ENCODE measurements around the gene ADK. TPM values are rescaled to one million over a fixed set of nuclear protein-coding genes. Genes with fewer than 3 reads are reported as not detected.
"Not testable (repeated sequence)": the region's sequence is repeated elsewhere in the genome, so short reads cannot be mapped to it uniquely, and the experiment has no call there.

The ADK gene
- total RNA-seq, 1 donor = 18.3 TPM

DNA sequence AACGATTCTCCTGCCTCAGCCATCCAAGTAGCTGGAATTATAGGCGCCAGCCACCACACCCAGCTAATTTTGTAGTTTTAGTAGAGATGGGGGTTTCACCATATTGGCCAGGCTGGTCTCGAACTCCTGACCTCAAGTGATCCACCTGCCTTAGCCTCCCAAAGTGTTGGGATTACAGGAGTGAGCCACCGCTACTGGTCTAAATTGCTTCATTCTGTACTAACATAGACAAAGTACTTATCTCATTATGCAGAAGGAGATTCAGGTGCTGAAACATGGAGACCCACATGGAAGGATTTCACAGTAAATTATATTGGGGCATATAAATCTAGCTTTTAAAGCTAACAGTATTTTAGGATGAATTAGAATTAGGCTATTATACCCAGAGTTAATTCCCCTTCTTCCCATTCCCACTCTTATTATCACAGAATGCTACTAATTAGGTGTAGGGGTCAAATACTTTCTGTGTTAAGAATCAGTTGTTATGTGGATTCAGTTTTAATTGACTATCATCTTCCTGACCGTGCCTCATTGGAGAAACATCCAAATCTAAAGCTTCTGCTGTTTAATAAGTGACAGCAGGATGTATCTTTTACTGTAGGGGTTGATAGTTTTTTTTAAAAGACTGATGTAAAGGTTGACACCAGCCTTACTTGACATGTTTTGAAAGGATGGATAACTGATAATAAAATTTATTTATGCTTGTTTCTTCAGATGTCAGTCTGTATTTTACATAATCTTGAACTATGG is 27.2 kb downstream of the ADK start:
- DNase-seq (ENCODE audit: low read depth in 2 of 3, low spot score in 2 of 3) = no peak

DNA sequence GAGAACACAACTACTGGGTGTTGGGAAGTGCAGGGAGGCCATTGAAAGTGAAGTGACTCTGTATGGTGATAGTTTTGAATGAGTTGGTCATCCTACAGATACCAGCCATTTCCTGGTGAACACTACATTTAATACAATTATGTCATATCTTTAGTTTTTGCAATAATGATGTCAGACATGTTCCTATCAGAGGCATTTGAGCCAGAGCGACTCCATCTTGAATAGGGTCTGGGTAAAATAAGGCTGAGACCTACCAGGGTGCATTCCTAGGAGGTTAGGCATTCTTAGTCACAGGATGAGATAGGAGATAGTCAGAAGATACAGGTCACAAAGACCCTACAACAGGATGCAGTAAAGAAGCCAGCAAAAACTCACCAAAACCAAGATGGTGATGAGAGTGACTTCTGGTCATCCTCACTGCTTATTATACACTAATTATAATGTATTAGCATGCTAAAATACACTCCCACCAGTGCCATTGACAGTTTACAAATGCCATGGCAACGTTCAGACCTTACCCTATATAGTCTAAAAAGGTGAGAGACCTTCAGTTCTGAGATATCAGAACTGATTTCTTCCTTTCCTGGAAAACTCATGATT is 28.2 kb downstream of the ADK start:
- DNase-seq (ENCODE audit: low read depth in 2 of 3, low spot score in 2 of 3) = no peak

- DNase-seq (ENCODE audit: low read depth in 2 of 3, low spot score in 2 of 3) = no peak
Measured at GRCh38 chr10:74186678-74187077, 35.7 kb downstream of the ADK start.

- no peak for DNase-seq (ENCODE audit: low read depth in 2 of 3, low spot score in 2 of 3)
Measured at GRCh38 chr10:74187237-74187636, 36.2 kb downstream of the ADK start.

DNA sequence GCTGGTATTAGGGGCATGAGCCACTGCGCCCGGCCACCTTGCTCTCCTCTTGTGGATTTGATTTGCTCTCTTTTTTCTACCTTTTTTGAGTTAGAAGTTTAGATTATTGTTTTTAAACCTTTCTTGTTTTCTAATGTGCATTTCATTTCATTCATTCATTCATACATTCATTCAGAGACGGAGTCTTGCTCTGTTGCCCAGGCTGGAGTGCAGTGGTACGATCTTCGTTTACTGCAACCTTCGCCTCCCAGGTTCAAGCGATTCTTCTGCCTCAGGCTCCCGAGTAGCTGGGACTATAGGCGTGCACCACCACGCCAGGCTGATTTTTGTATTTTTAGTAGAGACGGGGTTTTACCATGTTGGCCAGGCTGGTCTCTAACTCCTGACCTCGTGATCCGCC is 37.6 kb downstream of the ADK start:
- DNase-seq (ENCODE audit: low read depth in 2 of 3, low spot score in 2 of 3) = not testable (repeated sequence)

GRCh38 chr10:74189999-74190421 is 39.0 kb downstream of the ADK start:
- peak in 2 of 3 donors; percentile 45 to 59 for DNase-seq (ENCODE audit: low read depth in 2 of 3, low spot score in 2 of 3)

GRCh38 chr10:74190494-74190893 is 39.5 kb downstream of the ADK start:
- DNase-seq (ENCODE audit: low read depth in 2 of 3, low spot score in 2 of 3) = no peak

GRCh38 chr10:74194545-74194944 is 43.5 kb downstream of the ADK start:
- no peak for DNase-seq (ENCODE audit: low read depth in 2 of 3, low spot score in 2 of 3)

GRCh38 chr10:74194999-74195398 is 44.0 kb downstream of the ADK start:
- DNase-seq (ENCODE audit: low read depth in 2 of 3, low spot score in 2 of 3) = no peak

- no peak for DNase-seq (ENCODE audit: low read depth in 2 of 3, low spot score in 2 of 3)
Measured at GRCh38 chr10:74199315-74199714, 48.3 kb downstream of the ADK start.

DNA sequence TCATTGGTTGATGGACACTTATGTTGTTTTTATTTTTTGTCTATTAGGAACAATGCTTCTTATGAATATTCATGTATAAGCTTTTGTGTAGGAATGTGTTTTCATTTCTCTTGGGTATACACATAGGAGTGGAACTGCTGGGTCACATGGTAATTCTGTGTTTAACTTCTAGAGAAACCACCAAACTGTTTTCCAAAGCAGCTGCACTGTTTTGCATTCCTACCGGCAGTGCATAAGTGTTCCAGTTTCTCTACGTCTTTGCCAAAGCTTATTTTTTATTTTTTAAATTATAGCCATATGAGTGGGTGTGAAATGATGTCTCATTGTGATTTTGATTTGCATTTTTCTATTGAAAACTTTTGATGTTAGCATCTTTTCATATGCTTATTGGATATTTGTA is 51.3 kb downstream of the ADK start:
- DNase-seq (ENCODE audit: low read depth in 2 of 3, low spot score in 2 of 3) = no peak

GRCh38 chr10:74206746-74207145 is 55.7 kb downstream of the ADK start:
- no peak for DNase-seq (ENCODE audit: low read depth in 2 of 3, low spot score in 2 of 3)

DNA sequence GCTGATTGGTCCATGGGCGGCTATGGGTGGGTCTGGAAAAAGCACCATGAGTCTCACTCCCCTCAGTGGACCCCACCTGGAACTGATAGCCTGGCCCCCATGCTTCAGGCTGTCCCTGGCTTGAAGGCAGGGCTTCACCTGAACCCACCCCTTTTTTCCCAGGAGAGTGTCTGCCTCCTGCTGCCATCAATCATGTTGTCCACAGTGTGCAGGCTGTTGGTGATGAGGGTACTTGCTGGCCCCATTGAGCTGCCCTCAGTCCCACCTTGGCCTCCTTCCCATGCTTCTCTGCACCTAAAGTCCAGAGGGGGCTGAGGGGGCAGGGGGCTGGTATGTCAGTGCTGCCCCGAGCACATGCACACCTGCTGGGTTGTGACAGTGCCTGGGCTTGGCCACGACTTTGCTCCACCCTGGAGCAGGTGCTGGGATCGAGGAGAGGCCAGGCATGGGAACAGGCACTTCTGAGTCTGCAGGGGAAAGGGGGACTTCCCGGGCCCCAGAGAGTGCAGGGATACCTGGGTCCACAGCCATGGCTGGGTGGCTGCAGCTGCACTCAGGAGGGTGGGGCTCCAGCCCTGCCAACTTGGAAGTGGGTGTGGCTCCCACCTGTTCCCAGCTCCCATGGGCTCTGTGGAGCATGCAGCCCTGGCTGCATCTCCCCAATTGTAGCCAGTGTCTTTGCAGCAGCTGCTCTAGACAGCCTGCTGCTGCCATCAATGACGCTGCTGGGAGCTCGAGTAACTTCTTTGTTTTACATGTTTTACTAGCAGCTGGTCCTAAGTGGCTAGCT is 56.9 kb downstream of the ADK start:
- no peak for DNase-seq (ENCODE audit: low read depth in 2 of 3, low spot score in 2 of 3)

GRCh38 chr10:74208997-74209396 is 58.0 kb downstream of the ADK start:
- no peak for DNase-seq (ENCODE audit: low read depth in 2 of 3, low spot score in 2 of 3)

DNA sequence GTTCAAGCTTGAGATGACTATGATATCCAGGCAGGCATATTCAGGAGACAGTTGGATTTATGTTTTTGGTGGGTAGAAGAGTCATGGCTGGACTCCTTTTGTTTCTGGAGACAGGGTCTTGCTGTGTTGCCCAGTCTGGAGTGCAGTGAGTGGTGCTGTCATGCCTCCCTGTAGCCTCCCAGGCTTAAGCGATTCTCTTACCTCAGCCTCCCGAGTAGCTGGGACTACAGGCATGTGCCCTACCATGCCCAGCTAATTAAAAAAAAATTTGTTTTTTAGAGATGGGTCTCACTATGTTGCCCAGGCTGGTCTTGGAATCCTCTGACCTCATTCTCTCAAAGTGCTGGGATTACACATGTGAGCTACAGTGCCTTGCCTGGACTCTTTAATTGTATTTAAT is 62.0 kb downstream of the ADK start:
- no peak for DNase-seq (ENCODE audit: low read depth in 2 of 3, low spot score in 2 of 3)

GRCh38 chr10:74213571-74214162 is 62.6 kb downstream of the ADK start:
- peak in 2 of 3 donors; percentile 57 to 74 for DNase-seq (ENCODE audit: low read depth in 2 of 3, low spot score in 2 of 3)

DNA sequence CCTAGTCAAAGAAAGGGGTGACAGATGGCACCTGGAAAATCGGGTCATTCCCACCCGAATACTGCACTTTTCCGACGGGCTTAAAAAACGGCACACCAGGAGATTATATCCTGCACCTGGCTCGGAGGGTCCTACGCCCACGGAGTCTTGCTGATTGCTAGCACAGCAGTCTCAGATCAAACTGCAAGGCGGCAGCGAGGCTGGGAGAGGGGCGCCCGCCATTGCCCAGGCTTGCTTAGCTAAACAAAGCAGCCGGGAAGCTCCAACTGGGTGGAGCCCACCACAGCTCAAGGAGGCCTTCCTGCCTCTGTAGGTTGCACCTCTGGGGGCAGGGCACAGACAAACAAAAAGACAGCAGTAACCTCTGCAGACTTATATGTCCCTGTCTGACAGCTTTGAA is 66.1 kb downstream of the ADK start:
- not testable (repeated sequence) for DNase-seq (ENCODE audit: low read depth in 2 of 3, low spot score in 2 of 3)

DNA sequence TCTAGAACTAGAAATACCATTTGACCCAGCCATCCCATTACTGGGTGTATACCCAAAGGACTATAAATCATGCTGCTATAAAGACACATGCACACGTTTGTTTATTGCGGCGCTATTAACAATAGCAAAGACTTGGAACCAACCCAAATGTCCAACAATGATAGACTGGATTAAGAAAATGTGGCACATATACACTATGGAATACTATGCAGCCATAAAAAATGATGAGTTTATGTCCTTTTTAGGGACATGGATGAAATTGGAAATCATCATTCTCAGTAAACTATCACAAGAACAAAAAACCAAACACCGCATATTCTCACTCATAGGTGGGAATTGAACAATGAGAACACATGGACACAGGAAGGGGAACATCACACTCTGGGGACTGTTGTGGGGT is 71.4 kb downstream of the ADK start:
- not testable (repeated sequence) for DNase-seq (ENCODE audit: low read depth in 2 of 3, low spot score in 2 of 3)

DNA sequence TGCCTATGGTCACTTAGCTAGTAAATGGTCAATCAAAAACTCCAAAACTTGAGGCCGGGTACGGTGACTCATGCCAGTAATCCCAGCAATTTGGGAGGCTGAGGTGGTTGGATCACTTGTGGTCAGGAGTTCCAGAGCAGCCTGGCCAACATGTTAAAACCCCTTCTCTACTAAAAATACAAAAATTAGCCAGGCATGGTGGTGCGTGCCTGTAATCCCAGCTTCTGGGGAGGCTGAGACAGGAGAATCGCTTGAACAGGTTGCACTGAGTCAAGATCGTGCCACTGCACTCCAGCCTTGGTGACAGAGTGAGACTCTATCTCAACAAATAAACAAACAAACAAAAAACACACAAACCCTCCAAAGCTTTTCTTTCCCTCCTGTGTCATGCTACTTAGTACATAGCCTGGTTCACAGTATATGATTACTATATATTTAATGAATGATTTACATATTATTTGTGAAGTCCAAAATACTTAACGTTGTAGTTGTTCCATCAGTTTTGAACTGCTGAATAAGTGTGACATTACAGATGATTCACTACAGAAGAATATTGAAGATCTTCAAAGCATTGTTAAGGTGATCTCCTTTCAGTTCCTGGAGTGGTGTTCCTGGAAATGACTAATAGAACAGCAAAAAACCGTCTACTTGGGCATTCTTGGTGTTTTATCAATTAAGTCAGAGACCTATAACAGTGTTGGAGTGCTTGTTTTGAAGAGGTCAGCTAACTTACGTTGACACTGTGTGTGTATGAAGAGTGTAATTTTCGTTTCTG is 72.9 kb downstream of the ADK start:
- no peak for DNase-seq (ENCODE audit: low read depth in 2 of 3, low spot score in 2 of 3)

DNA sequence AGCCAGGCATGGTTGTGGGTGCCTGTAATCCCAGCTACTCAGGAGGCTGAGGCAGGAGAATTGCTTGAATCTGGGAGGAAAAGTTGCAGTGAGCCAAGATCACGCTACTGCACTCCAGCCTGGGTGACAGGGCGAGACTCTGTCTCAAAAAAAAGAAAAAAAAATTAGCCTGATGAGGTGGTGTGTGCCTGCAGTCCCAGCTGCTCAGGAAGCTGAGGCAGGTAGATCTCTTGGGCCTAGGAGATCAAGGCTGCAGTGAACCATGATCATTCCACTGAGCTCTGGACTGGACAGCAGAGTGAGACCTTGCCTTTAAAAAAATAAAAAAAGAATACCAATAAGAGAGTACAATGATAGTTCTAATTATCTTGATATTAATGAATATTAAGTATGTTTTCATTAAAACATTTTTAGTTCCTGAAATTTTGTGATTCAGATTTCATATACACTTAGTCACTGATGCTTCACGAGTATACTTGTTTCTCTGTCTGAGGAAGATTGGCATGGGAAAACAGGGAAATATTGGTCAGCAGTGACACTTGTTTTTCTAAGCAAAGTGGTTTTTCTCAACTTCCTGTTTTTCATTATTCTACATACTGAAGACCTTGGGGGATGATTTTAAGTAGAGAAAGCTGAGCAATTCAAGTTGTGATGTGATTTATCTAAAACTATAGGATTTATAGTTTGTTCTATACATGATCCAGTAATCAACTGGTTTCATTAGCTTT is 76.8 kb downstream of the ADK start:
- DNase-seq (ENCODE audit: low read depth in 2 of 3, low spot score in 2 of 3) = peak in 2 of 3 donors; percentile 66 to 68
